Mesenchymal stem cell (in vitro differentiated cells and primary cell): ENCODE results near the gene TCF21.

Experiments used
- DNase-seq: peaks from one replicate; pipeline ENCODE4 v3.0.0-alpha.2; 2013
- H2AFZ ChIP-seq: one replicate; pipeline ENCODE4 v1.6.1; 2013; ENCODE audit warnings: low read depth, mild to moderate bottlenecking, control low read depth, inconsistent platforms, low read length, moderate library complexity
- H2AK5ac ChIP-seq: 2 replicates; pipeline ENCODE4 v1.6.1; 2013; ENCODE audit warnings: low read length, moderate library complexity, mild to moderate bottlenecking, inconsistent platforms; ENCODE audit not compliant: severe bottlenecking
- H2BK120ac ChIP-seq: one replicate; pipeline ENCODE4 v1.6.1; 2013; ENCODE audit warnings: low read depth, mild to moderate bottlenecking, inconsistent platforms, low read length, moderate library complexity
- H2BK12ac ChIP-seq, 2 experiments: one replicate each; pipeline ENCODE4 v1.6.1; 2013; ENCODE audit warnings: inconsistent platforms in 2 of 2, low read length in 2 of 2, mild to moderate bottlenecking in 2 of 2, moderate library complexity in 2 of 2, control low read depth in 1 of 2
- H2BK15ac ChIP-seq: one replicate; pipeline ENCODE4 v1.6.1; 2013; ENCODE audit warnings: mild to moderate bottlenecking, low read depth, inconsistent platforms; ENCODE audit not compliant: poor library complexity, severe bottlenecking
- H2BK5ac ChIP-seq: 2 replicates; pipeline ENCODE4 v1.6.1; 2013; ENCODE audit warnings: low read depth, mild to moderate bottlenecking, low read length, control low read depth, inconsistent platforms; ENCODE audit not compliant: poor library complexity, severe bottlenecking
- H3K14ac ChIP-seq, 2 experiments: one replicate each; pipeline ENCODE4 v1.6.1; 2013; ENCODE audit warnings: inconsistent platforms in 2 of 2, low read length in 2 of 2, control low read depth in 1 of 2, mild to moderate bottlenecking in 1 of 2, moderate library complexity in 1 of 2
- H3K18ac ChIP-seq, 2 experiments: one replicate each; pipeline ENCODE4 v1.6.1; 2013; ENCODE audit warnings: inconsistent platforms in 2 of 2, low read length in 2 of 2, control low read depth in 1 of 2, low read depth in 1 of 2, mild to moderate bottlenecking in 1 of 2
- H3K23ac ChIP-seq, 2 experiments: one replicate each; pipeline ENCODE4 v1.6.1; 2013; ENCODE audit warnings: inconsistent platforms in 2 of 2, low read length in 2 of 2, mild to moderate bottlenecking in 2 of 2, moderate library complexity in 2 of 2, control low read depth in 1 of 2
- H3K27ac ChIP-seq: 2 replicates; pipeline ENCODE4 v1.5.1; 2013; ENCODE audit warnings: mild to moderate bottlenecking, moderate library complexity, low read length, control low read depth, inconsistent platforms; ENCODE audit not compliant: poor library complexity, severe bottlenecking
- H3K27me3 ChIP-seq, 2 experiments: 2 replicates each; pipeline versions ENCODE4 v1.6.1 to v1.7.0; 2013; ENCODE audit warnings: low read length in 2 of 2, mild to moderate bottlenecking in 2 of 2, moderate library complexity in 2 of 2, control low read depth in 1 of 2, inconsistent platforms in 1 of 2; ENCODE audit not compliant: control insufficient read depth in 1 of 2, insufficient read depth in 1 of 2
- H3K36me3 ChIP-seq, 2 experiments: 2 replicates each; pipeline versions ENCODE4 v1.6.1 to v1.7.0; 2013; ENCODE audit warnings: low read length in 2 of 2, control low read depth in 1 of 2, inconsistent platforms in 1 of 2, low read depth in 1 of 2, mild to moderate bottlenecking in 1 of 2; ENCODE audit not compliant: insufficient read depth in 2 of 2, control insufficient read depth in 1 of 2
- H3K4ac ChIP-seq, 2 experiments: one replicate each; pipeline ENCODE4 v1.6.1; 2013; ENCODE audit warnings: inconsistent platforms in 2 of 2, low read length in 2 of 2, mild to moderate bottlenecking in 2 of 2, moderate library complexity in 2 of 2, control low read depth in 1 of 2, low read depth in 1 of 2
- H3K4me1 ChIP-seq: 2 replicates; pipeline ENCODE4 v1.6.1; 2013; ENCODE audit warnings: low read depth, low read length, control low read depth; ENCODE audit not compliant: control insufficient read depth, insufficient read depth
- H3K4me2 ChIP-seq: 2 replicates; pipeline ENCODE4 v1.6.1; 2013; ENCODE audit warnings: low read length, mild to moderate bottlenecking, inconsistent platforms; ENCODE audit not compliant: poor library complexity, severe bottlenecking
- H3K4me3 ChIP-seq, 2 experiments: 2 replicates each; pipeline versions ENCODE4 v1.5.1 to v1.7.0; 2013; ENCODE audit warnings: low read length in 2 of 2, mild to moderate bottlenecking in 2 of 2, control low read depth in 1 of 2, low read depth in 1 of 2; ENCODE audit not compliant: insufficient read depth in 1 of 2
- H3K79me1 ChIP-seq: replicated peaks from 2 replicates; pipeline ENCODE4 v1.6.1; 2013; ENCODE audit warnings: mild to moderate bottlenecking, control low read depth, low read length, inconsistent platforms; ENCODE audit not compliant: poor library complexity, severe bottlenecking
- H3K9ac ChIP-seq: 2 replicates; pipeline ENCODE4 v1.7.0; 2013; ENCODE audit warnings: mild to moderate bottlenecking, low read length, moderate library complexity
- H3K9me3 ChIP-seq: 2 replicates; pipeline ENCODE4 v1.7.0; 2013; ENCODE audit warnings: mild to moderate bottlenecking, low read length; ENCODE audit not compliant: control insufficient read depth
- H4K8ac ChIP-seq: one replicate; pipeline ENCODE4 v1.6.1; 2013; ENCODE audit warnings: inconsistent platforms, mild to moderate bottlenecking, low read length, moderate library complexity
- H4K91ac ChIP-seq: one replicate; pipeline ENCODE4 v1.6.1; 2013; ENCODE audit warnings: mild to moderate bottlenecking, low read length, inconsistent platforms
- WGBS: methylation state at CpG from one replicate; pipeline ENCODE4 v1.1.7; 2013; ENCODE audit warnings: mixed read lengths; 5-methylcytosine and 5-hydroxymethylcytosine counted together

The TCF21 gene

GRCh38 chr6:133894369-133894768 is 5.5 kb downstream of the TCF21 start:
- peak overlapping the region; percentile 64 to 86 for H3K18ac ChIP-seq

GRCh38 chr6:133894795-133895358 is 6.0 kb downstream of the TCF21 start:
- Histone ChIP-seq H4K8ac (no peak overlapping the region), H3K27ac (no peak overlapping the region), H2BK12ac (peak overlapping the region in 1 of 2 experiments; percentile 44), H2AK5ac (no peak overlapping the region), H3K14ac (no peak overlapping the region), H4K91ac (no peak overlapping the region), H2BK120ac (peak overlapping the region; percentile 88), H3K4me3 (no peak overlapping the region), H2AFZ (no peak overlapping the region), H3K4me2 (no peak overlapping the region), H3K4me1 (peaks cover 19% of the 10 kb centered on the region), H3K9me3 (no peaks in the 10 kb centered on the region), H3K23ac (no peak overlapping the region), H3K36me3 (no peaks in the 10 kb centered on the region), H3K27me3 (peaks cover 73 to 80% of the 10 kb centered on the region in 2 experiments), H3K18ac (peak overlapping the region; percentile 64 to 86), H3K79me1 (no peaks in the 10 kb centered on the region), H3K4ac (no peak overlapping the region), H2BK5ac (no peak overlapping the region), H2BK15ac (no peak overlapping the region), H3K9ac (no peak overlapping the region)
- DNase-seq: peak; percentile 95
- 1% methylated on average over 5 of the region's 5 CpGs for WGBS

More at GRCh38 chr6:133894369-133894768, 5.5 kb downstream of the TCF21 start:
- Histone ChIP-seq H3K4ac (peak overlapping the region; percentile 22 to 73), H2AK5ac (no peak overlapping the region), H3K23ac (no peak overlapping the region), H3K27ac (no peak overlapping the region), H2BK15ac (no peak overlapping the region), H3K4me2 (no peak overlapping the region), H3K79me1 (no peaks in the 10 kb centered on the region), H3K4me1 (peaks cover 24% of the 10 kb centered on the region), H4K8ac (peak overlapping the region; percentile 21), H3K9me3 (no peaks in the 10 kb centered on the region), H2BK120ac (peak overlapping the region; percentile 88), H3K9ac (no peak overlapping the region), H3K27me3 (peaks cover 79 to 82% of the 10 kb centered on the region in 2 experiments), H3K36me3 (no peaks in the 10 kb centered on the region), H2BK12ac (peak overlapping the region; percentile 44 to 50), H2AFZ (no peak overlapping the region), H4K91ac (peak overlapping the region; percentile 83), H3K14ac (peak overlapping the region in 1 of 2 experiments; percentile 19), H3K4me3 (no peak overlapping the region), H2BK5ac (no peak overlapping the region)
- WGBS: 17% methylated on average over 1 of the region's 2 CpGs
- DNase-seq: no peak

GRCh38 chr6:133895573-133896343 is 6.8 kb downstream of the TCF21 start:
- 5% methylated on average over 42 of the region's 45 CpGs for whole genome bisulfite sequencing
- H3K27me3 ChIP-seq: peaks cover 65 to 78% of the 10 kb centered on the region in 2 experiments
- no peaks in the 10 kb centered on the region for H3K9me3 ChIP-seq
- DNase-seq: peak; percentile 68
- H4K8ac ChIP-seq: peak overlapping the region; percentile 47
- H3K4me2 ChIP-seq: peak overlapping the region; percentile 71
- H3K4me3 ChIP-seq: peak overlapping the region; percentile 5 to 74
- peak overlapping the region; percentile 75 to 82 for H3K18ac ChIP-seq
- H3K4me1 ChIP-seq: peaks cover 17% of the 10 kb centered on the region
- H2BK12ac ChIP-seq: peak overlapping the region in 1 of 2 experiments; percentile 59
- H2BK5ac ChIP-seq: no peak overlapping the region
- H3K4ac ChIP-seq: peak overlapping the region in 1 of 2 experiments; percentile 87
- H3K36me3 ChIP-seq: no peaks in the 10 kb centered on the region
- H2BK120ac ChIP-seq: no peak overlapping the region
- H3K9ac ChIP-seq: peak overlapping the region; percentile 39
- peak overlapping the region; percentile 78 for H2BK15ac ChIP-seq
- H3K79me1 ChIP-seq: no peaks in the 10 kb centered on the region
- H2AK5ac ChIP-seq: no peak overlapping the region
- no peak overlapping the region for H3K27ac ChIP-seq
- H4K91ac ChIP-seq: peak overlapping the region; percentile 54
- H3K23ac ChIP-seq: peak overlapping the region in 1 of 2 experiments; percentile 75
- H3K14ac ChIP-seq: peak overlapping the region in 1 of 2 experiments; percentile 89
- peak overlapping the region; percentile 42 for H2AFZ ChIP-seq

DNA sequence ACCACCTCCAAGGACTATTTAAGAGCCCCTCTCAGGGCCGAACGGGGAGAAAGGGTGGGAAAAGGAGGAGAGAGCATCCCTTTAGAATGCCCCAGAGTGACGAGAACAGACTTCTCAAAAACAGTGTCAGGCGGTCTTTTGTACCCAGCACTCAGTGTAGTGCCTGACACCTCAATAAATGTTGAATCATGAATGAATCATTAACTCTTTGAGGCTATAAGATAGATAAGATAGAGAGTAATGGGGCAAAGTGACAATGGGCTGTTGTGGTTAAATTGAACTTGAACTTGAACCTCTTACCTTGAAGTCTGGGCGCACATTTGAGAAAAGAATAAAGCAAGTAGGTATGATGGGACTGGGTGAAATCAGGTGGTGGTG is 7.4 kb downstream of the TCF21 start:
- Histone ChIP-seq H3K18ac (no peak overlapping the region), H3K9ac (no peak overlapping the region), H2BK120ac (no peak overlapping the region), H4K8ac (no peak overlapping the region), H2AFZ (no peak overlapping the region), H3K14ac (no peak overlapping the region), H3K4me2 (no peak overlapping the region), H2BK15ac (no peak overlapping the region), H3K79me1 (no peaks in the 10 kb centered on the region), H3K4ac (peak overlapping the region in 1 of 2 experiments; percentile 38), H3K4me1 (peaks cover 13% of the 10 kb centered on the region), H2AK5ac (no peak overlapping the region), H2BK5ac (no peak overlapping the region), H3K4me3 (peak overlapping the region in 1 of 2 experiments; percentile 74), H3K27me3 (peaks cover 59 to 75% of the 10 kb centered on the region in 2 experiments), H3K23ac (no peak overlapping the region), H3K27ac (no peak overlapping the region), H3K36me3 (no peaks in the 10 kb centered on the region), H3K9me3 (no peaks in the 10 kb centered on the region), H2BK12ac (peak overlapping the region in 1 of 2 experiments; percentile 59), H4K91ac (no peak overlapping the region)
- 31% methylated on average over 4 of the region's 5 CpGs for WGBS
- DNase-seq: no peak
